ENCODE measurements around the gene TXLNG. TPM values are rescaled to one million over a fixed set of nuclear protein-coding genes. Genes with fewer than 3 reads are reported as not detected.
"Not testable (repeated sequence)": the region's sequence is repeated elsewhere in the genome, so short reads cannot be mapped to it uniquely, and the experiment has no call there.

The TXLNG gene
- total RNA-seq, 4 donors from 2014 or later = 6.4 to 14.9 (median 10.9) TPM

DNA sequence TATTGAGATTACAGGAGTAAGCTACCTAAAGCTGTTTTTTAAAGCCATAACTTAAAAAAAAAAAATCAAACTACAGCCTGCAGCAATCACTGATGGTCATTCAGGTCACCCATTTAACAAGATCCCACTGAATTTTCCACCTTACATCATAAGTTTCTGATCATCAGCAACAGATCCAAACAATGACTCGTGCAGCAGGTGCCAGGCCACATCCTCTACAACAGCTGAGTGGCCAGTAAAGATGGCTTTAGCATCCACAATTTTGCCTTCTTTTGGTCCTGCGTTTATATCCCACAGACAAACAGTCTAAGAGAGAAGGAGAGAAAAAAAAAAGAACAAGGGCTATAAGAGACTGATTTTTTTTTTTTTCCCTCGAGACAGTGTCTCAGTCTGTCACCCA lies 67.3 kb downstream of the TXLNG start:
- no peak for DNase-seq
- intact Hi-C loops (cut with DNase I) = no loop called here
- WGBS, 2 donors = 57 to 86% methylated on average over 1 to 3 of the region's 3 CpGs
- TF ChIP-seq, protein P1, sequence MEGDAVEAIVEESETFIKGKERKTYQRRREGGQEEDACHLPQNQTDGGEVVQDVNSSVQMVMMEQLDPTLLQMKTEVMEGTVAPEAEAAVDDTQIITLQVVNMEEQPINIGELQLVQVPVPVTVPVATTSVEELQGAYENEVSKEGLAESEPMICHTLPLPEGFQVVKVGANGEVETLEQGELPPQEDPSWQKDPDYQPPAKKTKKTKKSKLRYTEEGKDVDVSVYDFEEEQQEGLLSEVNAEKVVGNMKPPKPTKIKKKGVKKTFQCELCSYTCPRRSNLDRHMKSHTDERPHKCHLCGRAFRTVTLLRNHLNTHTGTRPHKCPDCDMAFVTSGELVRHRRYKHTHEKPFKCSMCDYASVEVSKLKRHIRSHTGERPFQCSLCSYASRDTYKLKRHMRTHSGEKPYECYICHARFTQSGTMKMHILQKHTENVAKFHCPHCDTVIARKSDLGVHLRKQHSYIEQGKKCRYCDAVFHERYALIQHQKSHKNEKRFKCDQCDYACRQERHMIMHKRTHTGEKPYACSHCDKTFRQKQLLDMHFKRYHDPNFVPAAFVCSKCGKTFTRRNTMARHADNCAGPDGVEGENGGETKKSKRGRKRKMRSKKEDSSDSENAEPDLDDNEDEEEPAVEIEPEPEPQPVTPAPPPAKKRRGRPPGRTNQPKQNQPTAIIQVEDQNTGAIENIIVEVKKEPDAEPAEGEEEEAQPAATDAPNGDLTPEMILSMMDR (IDR thresholded peaks at IDR 0.05) = no peak
- no peak for TF ChIP-seq POLR2A (IDR thresholded peaks at IDR 0.05)
- Histone ChIP-seq H3K4me3 (no peak overlapping the region), H3K27me3 (no peaks in the 10 kb centered on the region), H3K4me1 (no peaks in the 10 kb centered on the region), H3K27ac (no peak overlapping the region), H3K9me3 (no peaks in the 10 kb centered on the region), H3K36me3 (peaks cover 0 to 75% (median 0%) of the 10 kb centered on the region in 3 donors)

- H3K4me1 ChIP-seq = no peaks in the 10 kb centered on the region
- no peaks in the 10 kb centered on the region for H3K9me3 ChIP-seq
- H3K27ac ChIP-seq = no peak overlapping the region
- WGBS, 2 donors = 89% methylated on average over 3 of the region's 5 CpGs; no CpG with 5 or more reads in 1 of the 2 donors
- no peak for DNase-seq
- no peak overlapping the region for H3K4me3 ChIP-seq
- TF ChIP-seq, protein P1 (IDR thresholded peaks at IDR 0.05) = no peak
- TF ChIP-seq POLR2A (IDR thresholded peaks at IDR 0.05) = no peak
- H3K36me3 ChIP-seq = peaks cover 0 to 81% (median 0%) of the 10 kb centered on the region in 3 donors
- intact Hi-C loops (cut with DNase I) = no loop called here
- H3K27me3 ChIP-seq = no peaks in the 10 kb centered on the region
Observed at GRCh38 chrX:16855363-16856075, 69.3 kb downstream of the TXLNG start.

- DNase-seq; H3K27me3 ChIP-seq; intact Hi-C loops (cut with DNase I); H3K27ac ChIP-seq; H3K9me3 ChIP-seq; H3K4me1 ChIP-seq; H3K4me3 ChIP-seq: not testable (repeated sequence)
- 64 to 80% methylated on average over 2 of the region's 2 CpGs for WGBS, 2 donors
- peaks cover 0 to 81% (median 0%) of the 10 kb centered on the region in 3 donors for H3K36me3 ChIP-seq
Observed at GRCh38 chrX:16856076-16856404, 69.8 kb downstream of the TXLNG start.

- H3K27ac ChIP-seq = no peak overlapping the region
- intact Hi-C loops (cut with DNase I) = no loop called here
- H3K27me3 ChIP-seq = no peaks in the 10 kb centered on the region
- H3K9me3 ChIP-seq = no peaks in the 10 kb centered on the region
- peaks cover 0 to 83% (median 0%) of the 10 kb centered on the region in 3 donors for H3K36me3 ChIP-seq
- no peak for TF ChIP-seq POLR2A (IDR thresholded peaks at IDR 0.05)
- TF ChIP-seq, protein P1 (IDR thresholded peaks at IDR 0.05) = no peak
- DNase-seq = no peak
- H3K4me3 ChIP-seq = no peak overlapping the region
- no peaks in the 10 kb centered on the region for H3K4me1 ChIP-seq
Observed at GRCh38 chrX:16856744-16857143, 70.5 kb downstream of the TXLNG start.

GRCh38 chrX:16862829-16863228 lies 76.6 kb downstream of the TXLNG start:
- Histone ChIP-seq H3K9me3 (no peaks in the 10 kb centered on the region), H3K4me1 (peaks cover 0 to 23% (median 2%) of the 10 kb centered on the region in 3 donors), H3K27ac (no peak overlapping the region), H3K36me3 (peaks cover 0 to 41% (median 0%) of the 10 kb centered on the region in 3 donors), H3K27me3 (no peaks in the 10 kb centered on the region), H3K4me3 (no peak overlapping the region)
- TF ChIP-seq, protein P1 (IDR thresholded peaks at IDR 0.05) = no peak
- no peak for TF ChIP-seq POLR2A (IDR thresholded peaks at IDR 0.05)
- intact Hi-C loops (cut with DNase I) = no loop called here
- DNase-seq = no peak
- 57 to 89% methylated on average over 2 of the region's 2 CpGs for WGBS, 2 donors
